Measurements from ENCODE around the gene WAC. TPM values are rescaled to one million over a fixed set of nuclear protein-coding genes. Genes with fewer than 3 reads are reported as not detected.

The WAC gene
- total RNA-seq, 6 donors from 2014 or later = 74.6 to 159 (median 101) TPM

DNA sequence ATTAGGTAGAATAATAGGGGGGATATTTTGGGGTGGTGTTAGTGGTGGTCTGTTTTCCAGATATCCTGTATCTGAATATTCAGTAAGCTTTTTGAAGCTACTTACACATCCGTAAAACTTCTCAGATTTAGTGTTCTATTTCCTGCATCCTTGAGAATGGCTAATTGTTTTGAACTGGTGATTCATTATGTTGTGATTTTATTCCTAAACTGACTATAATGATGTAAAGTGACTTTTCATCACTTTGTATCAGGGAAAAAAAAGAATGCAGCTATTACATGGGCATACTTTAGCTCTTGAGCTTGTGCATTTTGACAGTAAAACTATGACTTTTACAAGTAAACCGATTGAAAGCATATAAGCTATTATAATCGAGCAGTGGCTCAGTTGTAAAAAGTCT is 18.2 kb downstream of the WAC start:
- no peak for DNase-seq
- H3K27ac ChIP-seq = no peak overlapping the region
- H3K4me1 ChIP-seq = peaks cover 34 to 58% (median 43%) of the 10 kb centered on the region in 4 donors
- peaks cover 0 to 37% (median 2%) of the 10 kb centered on the region in 4 donors for H3K36me3 ChIP-seq
- WGBS, 2 donors = 51 to 67% methylated on average over 3 of the region's 3 CpGs
- H3K27me3 ChIP-seq = no peaks in the 10 kb centered on the region
- no peak for ATAC-seq (ENCODE audit: low FRiP score in 2 of 2)
- H3K9me3 ChIP-seq = no peaks in the 10 kb centered on the region
- no peak overlapping the region for H3K4me3 ChIP-seq
- TF ChIP-seq EP300 (IDR thresholded peaks at IDR 0.05) (no peak), POLR2AphosphoS5 (IDR thresholded peaks at IDR 0.05) (no peak), POLR2A (IDR thresholded peaks at IDR 0.05) (no peak)
- TF ChIP-seq, protein P1, sequence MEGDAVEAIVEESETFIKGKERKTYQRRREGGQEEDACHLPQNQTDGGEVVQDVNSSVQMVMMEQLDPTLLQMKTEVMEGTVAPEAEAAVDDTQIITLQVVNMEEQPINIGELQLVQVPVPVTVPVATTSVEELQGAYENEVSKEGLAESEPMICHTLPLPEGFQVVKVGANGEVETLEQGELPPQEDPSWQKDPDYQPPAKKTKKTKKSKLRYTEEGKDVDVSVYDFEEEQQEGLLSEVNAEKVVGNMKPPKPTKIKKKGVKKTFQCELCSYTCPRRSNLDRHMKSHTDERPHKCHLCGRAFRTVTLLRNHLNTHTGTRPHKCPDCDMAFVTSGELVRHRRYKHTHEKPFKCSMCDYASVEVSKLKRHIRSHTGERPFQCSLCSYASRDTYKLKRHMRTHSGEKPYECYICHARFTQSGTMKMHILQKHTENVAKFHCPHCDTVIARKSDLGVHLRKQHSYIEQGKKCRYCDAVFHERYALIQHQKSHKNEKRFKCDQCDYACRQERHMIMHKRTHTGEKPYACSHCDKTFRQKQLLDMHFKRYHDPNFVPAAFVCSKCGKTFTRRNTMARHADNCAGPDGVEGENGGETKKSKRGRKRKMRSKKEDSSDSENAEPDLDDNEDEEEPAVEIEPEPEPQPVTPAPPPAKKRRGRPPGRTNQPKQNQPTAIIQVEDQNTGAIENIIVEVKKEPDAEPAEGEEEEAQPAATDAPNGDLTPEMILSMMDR (IDR thresholded peaks at IDR 0.05) = no peak

DNA sequence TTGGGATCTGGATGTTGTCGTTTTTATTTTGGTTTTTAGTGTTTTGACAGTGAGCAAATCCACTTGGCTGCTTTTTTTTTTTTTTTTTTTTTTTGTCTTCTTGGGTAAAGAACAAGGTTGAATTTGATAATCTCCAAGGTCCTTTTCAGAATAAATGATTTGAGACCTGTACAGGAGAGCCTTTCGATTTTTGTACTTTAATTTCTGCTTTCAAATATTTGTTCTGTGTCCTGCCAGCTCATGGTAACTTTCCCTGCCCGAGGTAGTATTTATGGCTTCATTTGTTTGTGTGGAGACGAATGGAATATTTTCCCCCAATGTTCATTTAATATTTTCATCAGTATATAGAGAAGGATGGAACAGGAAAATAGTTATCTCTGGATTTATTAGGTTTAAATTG is 19.9 kb downstream of the WAC start:
- Histone ChIP-seq H3K27ac (no peak overlapping the region), H3K27me3 (no peaks in the 10 kb centered on the region), H3K4me3 (no peak overlapping the region), H3K4me1 (peaks cover 39 to 65% (median 51%) of the 10 kb centered on the region in 4 donors), H3K9me3 (no peaks in the 10 kb centered on the region), H3K36me3 (peaks cover 0 to 28% (median 2%) of the 10 kb centered on the region in 4 donors)
- no peak for DNase-seq
- no peak for TF ChIP-seq EP300 (IDR thresholded peaks at IDR 0.05)
- TF ChIP-seq, protein P1 (IDR thresholded peaks at IDR 0.05) = no peak
- no peak for TF ChIP-seq POLR2A (IDR thresholded peaks at IDR 0.05)
- TF ChIP-seq POLR2AphosphoS5 (IDR thresholded peaks at IDR 0.05) = no peak
- no peak for ATAC-seq (ENCODE audit: low FRiP score in 2 of 2)
- WGBS, 2 donors = 44 to 64% methylated on average over 4 of the region's 4 CpGs

DNA sequence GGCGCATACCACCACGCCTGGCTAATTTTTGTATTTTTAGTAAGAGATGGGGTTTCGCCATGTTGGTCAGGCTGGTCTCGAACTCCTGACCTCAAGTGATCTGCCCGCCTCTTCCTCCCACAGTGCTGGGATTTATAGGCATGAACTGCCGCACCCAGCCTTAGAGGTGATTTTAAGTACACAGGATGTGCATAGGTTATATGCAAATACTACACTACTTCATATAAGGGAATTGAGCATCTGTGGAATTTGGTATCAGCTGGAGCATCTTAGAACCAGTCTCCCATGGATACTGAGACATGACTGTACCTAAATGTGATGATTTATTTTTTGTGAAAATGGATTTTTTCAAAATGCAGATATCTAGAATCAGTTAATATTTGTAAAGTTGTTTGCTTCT is 21.1 kb downstream of the WAC start:
- WGBS, 2 donors = 91 to 94% methylated on average over 6 of the region's 6 CpGs
- H3K9me3 ChIP-seq = no peaks in the 10 kb centered on the region
- H3K27ac ChIP-seq = no peak overlapping the region
- H3K36me3 ChIP-seq = peaks cover 0 to 16% (median 0%) of the 10 kb centered on the region in 4 donors
- no peak overlapping the region for H3K4me3 ChIP-seq
- no peaks in the 10 kb centered on the region for H3K27me3 ChIP-seq
- ATAC-seq (ENCODE audit: low FRiP score in 2 of 2) (no peak), DNase-seq (no peak)
- no peak for TF ChIP-seq POLR2A (IDR thresholded peaks at IDR 0.05)
- no peak for TF ChIP-seq POLR2AphosphoS5 (IDR thresholded peaks at IDR 0.05)
- TF ChIP-seq EP300 (IDR thresholded peaks at IDR 0.05) = no peak
- TF ChIP-seq, protein P1 (IDR thresholded peaks at IDR 0.05) = no peak
- H3K4me1 ChIP-seq = peaks cover 41 to 68% (median 58%) of the 10 kb centered on the region in 4 donors

DNA sequence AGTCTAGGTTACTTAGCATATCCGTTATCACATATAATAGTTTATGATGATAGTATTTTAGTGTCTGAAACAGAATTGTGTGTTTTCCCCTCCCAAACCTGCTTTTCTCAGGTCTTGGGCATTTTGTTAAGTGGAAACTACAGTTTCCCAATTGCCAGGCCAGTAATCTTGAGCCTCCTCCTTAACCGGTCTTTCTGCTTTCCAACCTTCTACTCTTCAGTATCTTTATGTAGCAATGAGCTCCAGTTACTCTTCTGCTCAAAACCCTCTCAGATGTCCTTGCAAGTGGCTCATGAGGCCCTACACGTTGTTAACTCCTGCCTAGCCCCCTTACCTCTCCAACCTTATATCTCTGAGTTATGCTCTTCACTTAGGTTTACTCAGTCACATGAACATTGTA is 22.0 kb downstream of the WAC start:
- Histone ChIP-seq H3K4me1 (peaks cover 50 to 70% (median 58%) of the 10 kb centered on the region in 4 donors), H3K27ac (no peak overlapping the region), H3K27me3 (no peaks in the 10 kb centered on the region), H3K36me3 (peaks cover 0 to 6% (median 0%) of the 10 kb centered on the region in 4 donors), H3K4me3 (no peak overlapping the region), H3K9me3 (no peaks in the 10 kb centered on the region)
- 69 to 71% methylated on average over 3 of the region's 3 CpGs for WGBS, 2 donors
- TF ChIP-seq EP300 (IDR thresholded peaks at IDR 0.05) = no peak
- no peak for TF ChIP-seq POLR2A (IDR thresholded peaks at IDR 0.05)
- TF ChIP-seq, protein P1 (IDR thresholded peaks at IDR 0.05) = no peak
- no peak for TF ChIP-seq POLR2AphosphoS5 (IDR thresholded peaks at IDR 0.05)
- ATAC-seq (ENCODE audit: low FRiP score in 2 of 2) = peak in 1 of 2 donors; percentile 43
- DNase-seq = no peak

DNA sequence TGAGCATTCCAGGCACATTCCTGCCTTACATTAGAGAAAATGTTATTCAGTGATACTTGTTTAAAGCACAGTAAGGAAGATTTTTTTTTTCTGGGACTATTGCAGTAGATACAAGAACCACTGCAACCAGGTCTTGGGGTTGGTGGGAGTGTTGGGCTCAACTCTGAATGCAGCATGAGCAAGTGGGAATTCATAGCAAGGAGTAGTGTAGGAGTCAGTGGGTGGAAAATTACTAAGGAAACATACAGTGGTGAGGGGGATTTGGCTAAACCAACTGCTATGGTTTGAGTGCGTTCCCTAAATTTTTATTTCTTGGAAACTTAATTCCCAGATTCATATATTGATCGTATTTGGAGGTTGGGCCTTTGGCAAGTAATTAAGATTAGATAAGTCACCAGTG is 22.4 kb downstream of the WAC start:
- DNase-seq = no peak
- H3K9me3 ChIP-seq = no peaks in the 10 kb centered on the region
- WGBS, 2 donors = 98% methylated on average over 2 of the region's 2 CpGs
- H3K36me3 ChIP-seq = peaks cover 0 to 5% (median 0%) of the 10 kb centered on the region in 4 donors
- no peaks in the 10 kb centered on the region for H3K27me3 ChIP-seq
- no peak for ATAC-seq (ENCODE audit: low FRiP score in 2 of 2)
- TF ChIP-seq, protein P1 (IDR thresholded peaks at IDR 0.05) = no peak
- no peak for TF ChIP-seq EP300 (IDR thresholded peaks at IDR 0.05)
- TF ChIP-seq POLR2AphosphoS5 (IDR thresholded peaks at IDR 0.05) = no peak
- no peak for TF ChIP-seq POLR2A (IDR thresholded peaks at IDR 0.05)
- H3K4me1 ChIP-seq = peaks cover 50 to 68% (median 61%) of the 10 kb centered on the region in 4 donors
- H3K4me3 ChIP-seq = no peak overlapping the region
- H3K27ac ChIP-seq = no peak overlapping the region
